Gastroesophageal sphincter (tissue), 3 donors: ENCODE measurements around the gene AFAP1.

Experiments used
- CTCF ChIP-seq, 4 experiments: fragments of 200-600 bp in 2 of 4; fragments of 450-650 bp in 2 of 4; sonication (generic) in 1 of 4; IDR thresholded peaks; one replicate each; pipeline ENCODE4 v1.5.1; 2017 to 2019; ENCODE audit warnings: antibody characterized with exemption in 4 of 4, mild to moderate bottlenecking in 2 of 4, moderate library complexity in 2 of 4
- EP300 ChIP-seq: sonication (generic); formaldehyde crosslinking; IDR thresholded peaks from one replicate; pipeline ENCODE4 v1.6.1; 2017; ENCODE audit warnings: antibody characterized with exemption, mild to moderate bottlenecking
- POLR2A ChIP-seq, 2 donors: fragments of 450-650 bp; IDR thresholded peaks; one replicate each; pipeline ENCODE4 v1.6.1; 2017; ENCODE audit warnings: antibody characterized with exemption in 2 of 2, mild to moderate bottlenecking in 2 of 2, moderate library complexity in 1 of 2

- no peak for TF ChIP-seq CTCF (IDR thresholded peaks at IDR 0.05)
- TF ChIP-seq EP300: no peak
- no peak for TF ChIP-seq POLR2A (IDR thresholded peaks at IDR 0.05)
Observed at GRCh38 chr4:7947927-7948326, 8.3 kb upstream of the AFAP1 start.
